Hematopoietic multipotent progenitor cell treated with erythropoietin and hydrocortisone succinate and interleukin-3 and kit ligand, for 17 days (in vitro differentiated cells): ENCODE measurements around the gene TOX3.

Experiments used
- DNase-seq: peaks from one replicate; pipeline ENCODE4 v3.0.0-alpha.2; 2015; ENCODE audit warnings: low spot score

The TOX3 gene

GRCh38 chr16:52537516-52537915, 9.4 kb downstream of the TOX3 start:
- no peak for DNase-seq

DNA sequence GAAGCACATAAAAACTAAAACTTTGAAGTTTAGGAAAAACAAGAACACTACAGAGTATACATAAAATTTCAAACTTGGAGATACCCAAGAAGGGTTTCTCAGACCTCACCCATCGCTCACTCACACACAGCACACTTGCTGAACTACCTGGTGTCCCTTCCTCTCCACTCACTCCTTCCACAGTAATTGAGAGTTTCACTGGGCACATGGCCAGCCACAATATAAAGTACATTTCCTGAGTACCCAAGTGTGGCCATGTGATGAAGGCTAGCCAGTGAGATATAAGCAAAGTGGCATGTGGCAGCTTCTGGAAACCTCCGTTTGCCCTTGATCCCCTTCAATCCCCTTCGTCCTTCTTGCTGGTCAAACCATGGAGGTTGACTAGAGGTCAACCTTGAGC, 11.9 kb downstream of the TOX3 start:
- no peak for DNase-seq

GRCh38 chr16:52533296-52533695, 13.6 kb downstream of the TOX3 start:
- DNase-seq: no peak

DNA sequence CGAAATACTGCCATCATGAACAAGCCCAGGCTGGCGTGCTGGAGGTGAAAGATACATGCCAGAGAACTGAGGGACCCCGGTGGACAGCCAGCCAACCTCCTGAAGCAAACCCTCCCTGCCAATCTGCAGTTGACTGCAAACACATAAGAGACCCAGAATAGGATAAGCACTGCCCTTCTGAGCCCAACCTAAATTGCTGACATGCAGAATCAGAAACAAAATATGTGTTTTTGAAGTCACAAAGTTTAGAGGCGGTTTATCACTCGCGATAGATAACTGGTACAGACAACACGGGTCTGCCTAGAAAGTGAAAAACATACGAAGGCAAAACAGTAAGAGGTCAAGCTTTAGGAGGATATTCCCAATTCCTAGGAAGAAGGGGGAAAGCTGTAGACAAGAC, 14.6 kb downstream of the TOX3 start:
- DNase-seq: no peak

- no peak for DNase-seq
These were observed 17.7 kb downstream of the TOX3 start for GRCh38 chr16:52529226-52529625.

DNA sequence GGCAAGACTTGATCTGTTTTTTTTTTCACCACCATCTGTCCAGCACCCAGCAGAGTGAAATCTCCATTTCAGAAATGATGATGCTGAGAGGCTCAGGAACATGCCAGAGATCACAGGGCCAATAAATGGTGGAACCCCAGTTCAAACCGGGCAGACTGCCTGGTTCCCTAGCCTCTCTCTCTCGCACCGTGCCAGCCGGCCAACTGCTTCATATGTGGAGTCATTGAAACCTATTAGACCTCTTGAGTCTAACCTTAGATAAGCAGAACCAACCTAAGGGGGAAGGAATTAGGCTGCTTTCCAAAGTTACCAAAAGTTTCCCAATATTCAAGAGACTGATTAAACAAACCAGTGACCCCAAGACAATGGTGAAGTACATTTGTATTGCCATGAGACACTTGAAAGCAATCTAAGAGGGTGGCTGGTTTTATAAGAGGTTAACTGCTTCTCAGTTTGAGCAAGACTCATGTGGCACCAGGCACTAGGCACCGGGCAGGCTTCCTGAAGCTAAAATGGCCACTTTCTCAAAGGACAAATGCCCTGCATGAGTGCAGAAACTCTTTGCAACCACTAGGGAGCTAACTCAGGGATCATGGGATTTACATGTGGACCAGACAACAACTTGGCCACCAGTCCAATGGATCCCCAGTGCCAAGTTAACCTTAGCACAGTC, 18.4 kb downstream of the TOX3 start:
- DNase-seq: no peak

GRCh38 chr16:52526830-52527229, 20.1 kb downstream of the TOX3 start:
- DNase-seq: no peak

GRCh38 chr16:52526116-52526828, 20.7 kb downstream of the TOX3 start:
- DNase-seq: no peak

DNA sequence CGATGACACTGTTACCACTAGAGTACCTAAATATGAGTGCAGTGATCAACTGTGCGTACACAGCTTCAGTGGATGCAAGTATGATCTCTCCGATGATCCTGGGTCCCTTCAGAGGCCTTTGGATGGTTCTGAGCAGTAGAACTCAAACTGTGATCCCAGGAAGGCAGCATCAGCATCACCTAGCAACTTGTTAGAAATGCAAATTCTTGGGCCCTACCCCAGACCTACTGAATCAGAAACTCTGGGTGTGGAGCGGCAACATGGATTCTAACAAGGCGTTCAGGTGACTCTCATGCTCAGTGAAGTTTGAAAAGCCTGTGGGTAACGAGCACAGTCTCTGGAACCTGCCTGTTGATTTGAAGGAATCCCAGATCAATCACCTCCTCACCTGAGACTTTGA, 25.4 kb downstream of the TOX3 start:
- DNase-seq: no peak

DNA sequence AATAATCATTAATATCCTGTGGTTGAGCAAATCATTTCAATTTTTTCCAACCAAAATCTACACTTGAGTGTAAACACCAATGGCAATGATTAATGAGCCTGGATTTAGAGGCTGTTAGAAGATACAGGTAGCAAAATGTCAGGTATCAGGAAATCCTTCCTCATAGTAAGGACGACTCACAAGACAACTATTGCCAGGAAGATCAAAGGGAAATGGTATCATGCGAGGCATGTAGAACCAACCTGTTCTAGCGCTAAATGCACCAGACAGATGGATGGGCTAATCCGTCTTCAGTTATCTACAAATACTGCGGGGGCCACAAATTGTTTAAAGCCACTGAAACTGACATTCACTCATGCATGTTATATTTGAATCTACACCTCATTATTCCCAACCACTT, 28.1 kb downstream of the TOX3 start:
- no peak for DNase-seq

- no peak for DNase-seq
These were observed 31.8 kb downstream of the TOX3 start for GRCh38 chr16:52515068-52515671.

- DNase-seq: no peak
These were observed 34.5 kb downstream of the TOX3 start for GRCh38 chr16:52512297-52512987.

DNA sequence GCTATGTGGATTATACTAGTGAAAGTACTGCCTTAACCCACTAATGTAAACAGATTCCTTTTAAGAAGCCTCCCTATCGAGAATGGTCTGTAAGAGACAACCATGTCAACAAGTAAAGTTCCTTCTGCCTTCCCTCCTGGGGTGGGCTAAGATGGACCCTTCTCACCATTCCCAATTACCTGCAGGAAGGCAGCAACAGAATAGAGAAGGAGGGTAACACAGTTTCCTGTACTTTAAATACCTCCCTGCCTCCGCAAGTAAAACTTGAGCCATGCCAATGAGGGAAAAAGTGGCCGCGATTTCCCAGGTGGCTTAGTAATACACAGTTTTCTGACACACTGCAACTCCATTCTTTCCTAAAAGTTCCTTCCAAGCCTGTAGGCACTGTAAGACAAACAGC, 45.2 kb downstream of the TOX3 start:
- no peak for DNase-seq

DNA sequence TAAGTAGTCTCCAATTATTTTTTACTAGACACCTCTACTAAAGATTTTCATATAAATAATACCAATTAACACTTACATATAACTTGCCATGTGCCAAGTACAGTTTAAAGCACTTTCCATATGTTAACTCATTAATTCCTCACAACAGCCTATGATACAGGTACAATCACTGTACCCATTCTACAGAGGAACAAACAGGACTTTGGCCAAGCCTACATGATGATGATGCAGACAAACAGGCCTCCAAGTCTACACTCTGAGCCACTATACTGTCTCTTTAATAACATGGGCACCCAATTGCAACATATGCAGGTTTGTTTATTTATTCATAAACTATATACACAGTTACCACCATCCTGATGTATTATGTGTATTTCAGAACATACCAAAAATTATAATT, 46.0 kb downstream of the TOX3 start:
- no peak for DNase-seq

DNA sequence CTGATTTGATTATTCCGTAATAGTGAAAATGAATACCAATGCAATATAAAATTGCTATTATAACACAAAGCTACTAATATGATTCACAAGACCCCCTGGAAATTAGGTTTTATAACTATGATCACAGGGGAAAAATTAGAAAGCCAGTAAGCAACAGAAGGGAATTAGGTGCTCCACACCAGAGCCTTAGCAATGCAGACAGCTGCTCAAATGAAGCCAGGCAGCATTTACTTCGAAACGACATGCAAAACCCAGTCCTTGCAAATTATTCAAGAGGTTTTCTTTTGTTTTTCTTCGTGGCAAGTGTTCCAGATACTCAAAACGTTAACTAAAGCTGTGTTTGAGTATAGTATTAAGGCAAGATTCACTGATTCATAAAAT, 47.9 kb downstream of the TOX3 start:
- no peak for DNase-seq

- DNase-seq: no peak
These were observed 48.4 kb downstream of the TOX3 start for GRCh38 chr16:52498328-52499059.

- DNase-seq: no peak
These were observed 49.7 kb downstream of the TOX3 start for GRCh38 chr16:52497067-52497816.

GRCh38 chr16:52496051-52496876, 50.7 kb downstream of the TOX3 start:
- DNase-seq: no peak

DNA sequence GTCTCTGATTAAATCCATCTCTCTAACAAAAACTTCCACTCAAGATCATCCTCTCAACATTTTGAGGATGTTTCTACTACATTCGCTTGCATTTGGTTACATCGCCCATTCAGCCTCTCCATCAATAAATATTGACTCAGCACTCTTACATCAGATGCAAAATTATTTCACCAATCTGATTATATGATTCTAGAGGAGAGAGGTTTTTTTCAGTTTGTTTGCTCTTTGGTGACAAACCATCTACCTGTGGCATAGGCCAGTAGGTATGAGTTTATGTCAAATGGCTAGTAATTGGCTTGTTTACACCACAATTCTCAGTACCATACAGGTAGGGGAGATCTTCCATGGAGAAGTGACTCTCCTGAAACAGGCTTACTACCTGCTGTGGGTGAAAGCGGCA, 52.3 kb downstream of the TOX3 start:
- no peak for DNase-seq

- no peak for DNase-seq
These were observed 52.8 kb downstream of the TOX3 start for GRCh38 chr16:52494145-52494544.
